ENCODE data around the gene TRAPPC2.
"Not testable (repeated sequence)": the region's sequence is repeated elsewhere in the genome, so short reads cannot be mapped to it uniquely, and the experiment has no call there.

Gene TRAPPC2

DNA sequence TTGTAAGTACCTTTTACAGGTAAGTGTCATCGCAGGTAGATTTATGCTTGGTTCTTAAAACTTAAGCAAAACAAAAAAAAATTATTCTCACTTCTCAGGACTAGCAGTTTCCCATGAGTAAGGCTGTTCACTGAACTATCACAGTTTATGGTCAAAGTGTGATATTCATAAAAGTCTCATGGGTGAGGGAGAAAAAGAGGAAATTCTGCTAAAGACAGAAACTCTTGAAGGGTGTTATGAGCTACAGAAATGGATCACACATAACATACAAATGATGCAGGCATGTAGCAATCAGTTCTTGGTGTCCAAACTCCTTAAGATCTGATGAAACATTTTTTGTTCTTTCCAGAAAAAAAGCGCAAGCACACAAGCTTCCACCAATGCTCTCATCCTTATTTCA is 37.0 kb downstream of the TRAPPC2 start:
- no peak for DNase-seq

DNA sequence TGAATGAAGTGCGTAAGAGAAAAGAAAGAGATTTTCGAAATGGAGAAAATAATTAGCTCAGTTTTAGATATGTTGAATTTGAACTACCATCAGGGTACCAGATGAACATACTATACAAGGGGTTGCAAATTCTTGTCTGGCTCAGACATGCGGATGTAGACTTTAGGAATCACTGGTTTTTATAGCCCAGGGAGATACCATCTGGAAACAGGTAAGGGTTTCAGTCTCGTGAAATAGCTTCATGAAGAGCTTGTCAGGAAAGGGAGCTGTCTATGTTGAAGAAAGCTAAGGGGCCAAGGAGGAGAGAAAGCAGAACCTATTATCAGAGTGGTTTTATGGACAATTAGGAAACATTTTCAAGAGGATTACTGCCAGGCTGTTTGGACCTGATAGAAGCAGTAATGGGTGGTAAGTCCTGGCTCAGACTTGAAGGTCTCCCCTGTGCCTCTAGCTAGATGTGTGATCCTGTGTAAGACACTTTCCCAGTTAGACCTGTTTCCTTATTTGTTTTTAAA is 38.8 kb downstream of the TRAPPC2 start:
- no peak for DNase-seq

DNA sequence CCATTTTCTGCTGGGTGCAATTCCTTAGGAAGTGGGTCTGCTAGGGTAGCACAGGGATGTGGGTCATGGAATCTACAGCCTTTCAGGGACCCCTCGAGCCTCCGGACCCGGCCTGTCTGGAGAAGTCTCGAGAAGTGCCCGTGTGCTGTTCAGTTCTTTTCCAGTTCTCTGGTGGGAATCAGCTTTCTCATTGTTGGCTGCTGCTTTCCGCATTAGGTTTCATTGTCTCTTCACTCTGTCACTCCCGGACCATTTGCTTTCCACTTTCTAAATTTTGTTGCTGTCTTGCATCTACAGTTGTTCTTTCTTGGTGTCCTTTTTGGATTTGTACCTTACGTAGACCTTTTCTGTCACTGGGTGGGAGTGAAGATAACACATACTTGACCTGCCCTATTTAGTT is 39.4 kb downstream of the TRAPPC2 start:
- no peak for DNase-seq

DNA sequence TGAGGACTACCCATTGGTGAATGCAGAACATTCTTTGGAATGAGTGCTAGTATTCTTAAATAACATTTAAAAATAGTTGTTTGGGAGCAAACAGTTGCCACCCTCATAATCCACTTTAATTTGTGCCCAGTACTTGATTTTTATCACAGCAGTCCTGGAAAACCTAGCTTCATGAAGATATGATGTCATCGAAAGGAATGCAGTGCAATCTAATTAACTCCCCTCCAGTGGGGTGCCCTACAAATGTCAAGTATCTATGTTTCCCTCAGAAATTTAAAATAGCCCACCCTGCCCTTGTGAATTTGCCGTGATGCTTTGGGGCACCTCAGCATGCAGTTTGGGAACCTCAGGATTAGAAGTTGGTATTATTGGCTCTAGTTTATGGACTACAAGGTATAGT is 40.1 kb downstream of the TRAPPC2 start:
- DNase-seq: no peak

DNA sequence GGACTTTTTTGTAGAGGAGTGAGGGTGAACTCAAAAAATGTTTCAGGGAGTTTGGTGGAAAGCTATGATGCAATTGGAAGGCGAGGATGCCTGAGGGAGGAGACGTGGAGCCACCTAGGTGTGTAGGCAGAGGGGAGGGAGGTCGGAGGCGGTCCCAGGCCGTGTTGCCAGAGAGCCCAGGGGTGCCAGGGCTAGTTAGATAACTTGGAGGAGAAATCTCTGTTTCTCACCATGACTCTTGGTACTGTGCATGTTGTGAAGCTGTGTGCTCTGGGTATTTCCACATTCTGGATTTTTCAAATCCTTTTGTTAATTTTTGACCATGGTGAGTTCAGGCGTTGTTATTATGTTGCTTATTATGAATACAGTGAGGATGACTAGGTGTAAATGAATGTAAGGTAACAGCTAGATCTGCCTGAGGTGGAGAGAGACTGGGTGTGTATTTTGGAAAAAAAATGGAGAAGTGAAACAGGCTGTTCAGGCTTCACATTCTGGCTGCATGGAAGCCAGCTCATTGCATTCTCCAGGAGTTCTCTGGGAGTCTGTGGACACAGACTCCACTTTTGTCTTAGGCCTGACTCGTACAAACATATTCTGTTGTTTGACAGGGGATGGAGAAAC is 41.0 kb downstream of the TRAPPC2 start:
- no peak for DNase-seq

DNA sequence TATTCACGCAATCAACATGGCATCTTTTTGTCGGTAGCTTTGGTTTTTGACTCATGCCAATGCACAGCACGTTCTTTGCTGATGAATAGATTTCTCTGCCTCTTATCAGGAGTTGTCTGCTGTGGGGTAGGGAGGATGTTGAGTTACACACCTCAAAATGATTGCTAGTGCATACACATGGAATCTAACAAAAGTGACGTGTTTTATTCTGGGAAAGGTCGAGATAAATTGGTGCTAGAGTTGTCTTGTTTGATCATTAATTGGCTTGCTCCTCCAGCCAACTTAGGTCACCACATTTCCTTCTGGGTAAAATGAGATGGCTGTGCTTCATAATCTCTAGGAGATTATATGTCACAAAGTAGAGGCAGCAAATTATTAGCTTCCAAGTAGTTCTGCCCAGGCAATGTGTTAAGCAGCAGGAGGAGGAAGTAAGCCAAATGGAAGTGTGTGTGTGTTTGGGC is 41.6 kb downstream of the TRAPPC2 start:
- DNase-seq: no peak

DNA sequence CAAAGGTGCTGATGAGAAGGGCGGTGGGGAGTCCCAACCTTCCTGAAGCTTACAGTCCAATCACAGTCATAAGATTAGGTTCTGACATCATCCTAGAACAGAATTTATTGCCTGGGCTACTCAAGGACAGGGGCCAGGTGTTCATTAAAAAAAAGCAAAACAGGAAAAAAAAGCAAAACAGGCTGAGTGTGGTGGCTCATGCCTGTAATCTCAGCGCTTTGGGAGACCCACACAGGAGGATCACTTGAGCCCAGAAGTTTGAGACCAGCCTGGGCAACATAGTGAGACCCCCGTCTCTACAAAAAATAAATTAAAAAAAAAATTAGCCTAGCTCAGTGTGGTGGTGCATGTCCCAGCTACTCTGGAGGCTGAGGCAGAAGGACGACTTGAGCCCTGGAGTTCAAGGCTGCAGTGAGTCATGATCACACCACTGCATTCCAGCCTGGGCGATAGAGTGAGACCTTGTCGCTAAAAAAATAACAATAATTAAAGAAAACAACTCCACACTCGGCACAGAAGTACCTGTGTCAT is 42.5 kb downstream of the TRAPPC2 start:
- no peak for DNase-seq

DNA sequence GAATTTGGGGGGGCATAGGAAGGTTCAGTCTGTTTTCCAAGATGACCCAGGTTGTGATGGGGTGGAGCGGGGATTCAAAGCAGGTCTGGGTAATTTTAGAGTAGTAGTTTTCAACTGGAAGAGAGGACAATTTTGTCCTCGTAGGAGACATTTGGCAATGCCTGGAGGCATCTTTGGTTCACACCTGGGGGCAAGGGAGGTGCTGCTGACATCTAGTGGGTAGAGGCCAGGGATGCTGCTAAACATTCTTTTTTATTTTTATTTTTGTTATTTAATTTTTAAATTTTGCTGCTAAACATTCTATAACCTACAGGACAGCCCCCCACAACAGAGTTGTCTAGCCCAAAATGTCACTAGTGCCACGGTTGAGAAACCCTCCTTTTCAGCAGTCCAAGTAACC is 43.6 kb downstream of the TRAPPC2 start:
- DNase-seq: no peak

DNA sequence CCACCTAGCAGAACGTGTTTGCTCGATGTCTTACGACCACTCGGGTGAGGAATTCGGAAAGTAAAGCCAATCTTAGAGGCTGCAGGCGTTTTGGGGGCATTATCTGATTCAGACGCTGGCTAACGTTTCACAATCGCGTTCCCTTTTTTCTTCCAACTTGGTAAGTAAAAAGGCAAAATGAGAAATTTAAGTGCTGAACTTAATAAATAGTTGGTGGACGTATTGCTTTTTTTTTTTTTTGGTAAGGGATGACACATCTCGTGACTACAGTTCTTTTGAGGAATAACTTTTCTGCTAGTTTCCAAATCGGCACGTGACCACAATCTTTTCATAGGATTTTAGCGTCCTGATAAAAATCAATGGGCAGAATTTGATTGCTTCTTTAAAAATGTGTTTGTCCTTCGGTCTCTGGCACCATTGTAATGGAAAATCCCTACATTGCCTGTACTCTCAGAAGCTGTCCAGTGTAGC is 44.6 kb downstream of the TRAPPC2 start:
- no peak for DNase-seq

DNA sequence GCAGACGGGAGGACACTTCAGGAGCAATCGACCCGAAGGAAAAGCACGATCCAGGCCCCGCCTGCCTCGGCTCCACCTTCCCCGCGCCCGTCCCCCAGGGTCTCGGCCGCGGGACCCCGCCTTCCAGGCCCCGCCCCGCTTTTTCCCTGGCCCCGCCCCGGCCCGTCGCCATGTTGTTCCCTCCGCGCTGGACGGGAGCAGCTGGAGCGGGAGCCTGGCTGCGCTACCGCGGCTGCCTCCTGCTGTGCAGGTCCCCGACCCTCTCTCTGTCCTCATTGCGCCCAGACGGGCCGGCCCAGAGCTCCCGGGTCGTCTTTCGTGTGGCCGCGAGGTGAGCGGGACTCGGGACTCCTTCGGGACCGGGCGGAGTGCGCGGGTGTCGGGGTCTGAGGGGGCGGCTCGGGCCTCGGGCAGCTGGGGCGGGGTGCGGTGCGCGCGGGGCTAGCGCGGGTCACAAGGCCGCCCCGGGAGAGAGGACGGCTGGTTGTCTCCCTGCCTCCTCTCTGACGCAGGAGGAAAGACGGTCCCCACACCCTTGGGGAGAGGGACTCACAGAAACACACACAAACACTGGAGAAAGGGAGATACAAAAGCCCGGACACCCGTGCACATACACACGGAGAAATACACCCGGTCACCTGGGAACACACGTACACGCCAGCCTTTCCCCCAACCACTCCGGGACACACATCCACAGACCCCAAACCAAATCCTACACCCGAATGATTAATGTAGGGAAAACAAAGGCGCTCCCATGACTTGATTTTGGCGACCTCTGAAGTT is 45.3 kb downstream of the TRAPPC2 start, which contains the start of gene RAB9A:
Gene RAB9A (plus strand): TSS at position 171 of the 783 bp plus-strand sequence. CDS start 19,619 bp downstream, outside the sequence.
- peak; percentile 28 to 72 for DNase-seq

DNA sequence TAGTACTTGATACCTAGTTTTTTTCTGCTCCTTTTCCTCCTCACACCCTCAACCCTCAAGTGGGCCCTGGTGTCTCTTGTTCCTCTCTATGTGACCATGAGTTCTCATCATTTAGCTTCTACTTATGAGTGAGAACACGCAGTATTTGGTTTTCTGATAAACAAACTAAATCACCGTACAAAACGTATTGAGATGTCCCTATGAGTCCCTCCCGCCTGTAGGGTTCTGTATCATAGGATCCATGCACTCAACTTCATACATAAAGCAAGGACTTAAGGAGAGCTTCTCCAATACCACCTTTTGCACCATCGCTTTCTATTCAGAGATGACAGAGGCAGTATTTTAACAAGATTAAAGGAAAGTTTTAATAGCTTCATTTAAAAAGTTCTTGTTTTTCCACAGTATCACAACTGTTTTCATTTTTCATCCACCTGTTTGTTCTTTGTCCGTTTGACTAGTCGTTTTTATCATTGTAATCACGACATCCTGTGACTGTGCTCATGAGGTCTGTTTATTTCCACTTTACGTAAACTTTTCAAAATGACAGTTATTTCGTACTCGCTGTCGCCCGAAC is 45.9 kb downstream of the TRAPPC2 start:
- DNase-seq: no peak

DNA sequence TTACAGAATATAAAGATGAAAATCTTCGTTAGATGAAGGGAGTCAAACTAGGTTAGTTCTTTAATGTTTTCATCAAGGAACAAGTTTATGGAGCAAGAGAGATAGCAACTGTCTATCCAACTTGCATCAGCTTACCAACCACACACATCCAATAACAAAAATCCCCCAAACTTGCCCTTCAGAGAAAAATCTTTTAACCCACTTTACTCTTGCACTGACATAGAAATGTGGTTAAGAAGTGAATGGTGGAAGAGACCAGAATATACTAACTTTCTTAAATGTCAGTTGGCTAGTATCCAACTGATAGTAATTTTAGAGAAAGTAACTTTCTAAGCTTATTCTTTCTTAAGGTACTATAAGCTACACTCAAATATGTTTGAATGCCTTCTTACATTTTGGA is 47.2 kb downstream of the TRAPPC2 start:
- DNase-seq: no peak

DNA sequence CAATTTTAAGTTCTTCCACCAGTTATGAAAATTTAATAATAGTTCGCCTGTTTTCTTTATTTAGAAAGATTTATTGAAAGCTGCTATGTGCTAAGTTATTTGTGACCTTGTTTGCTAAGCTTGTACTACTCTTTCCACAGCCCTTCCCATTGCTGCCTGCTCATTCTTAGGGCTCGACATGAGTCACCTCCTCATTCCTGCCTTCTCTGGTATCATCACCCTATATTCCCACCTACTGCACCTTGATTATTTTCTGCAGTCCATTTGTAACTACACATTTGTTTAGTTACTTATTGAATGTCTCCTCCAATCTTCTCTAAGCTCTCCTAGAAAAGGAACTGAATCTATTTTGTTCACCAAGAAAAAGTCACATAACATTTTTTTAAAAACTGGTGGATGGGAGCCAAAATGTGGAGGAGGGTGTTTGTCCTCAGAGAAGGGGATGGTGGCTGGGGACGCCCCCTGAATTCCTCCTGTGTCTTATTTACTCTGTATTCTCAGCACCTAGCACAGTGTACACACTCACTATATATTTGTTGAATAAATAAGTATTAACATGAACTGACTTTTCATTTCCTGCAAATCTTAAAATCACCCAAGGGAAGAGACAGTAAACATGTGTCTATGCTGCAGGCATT is 49.2 kb downstream of the TRAPPC2 start:
- no peak for DNase-seq

DNA sequence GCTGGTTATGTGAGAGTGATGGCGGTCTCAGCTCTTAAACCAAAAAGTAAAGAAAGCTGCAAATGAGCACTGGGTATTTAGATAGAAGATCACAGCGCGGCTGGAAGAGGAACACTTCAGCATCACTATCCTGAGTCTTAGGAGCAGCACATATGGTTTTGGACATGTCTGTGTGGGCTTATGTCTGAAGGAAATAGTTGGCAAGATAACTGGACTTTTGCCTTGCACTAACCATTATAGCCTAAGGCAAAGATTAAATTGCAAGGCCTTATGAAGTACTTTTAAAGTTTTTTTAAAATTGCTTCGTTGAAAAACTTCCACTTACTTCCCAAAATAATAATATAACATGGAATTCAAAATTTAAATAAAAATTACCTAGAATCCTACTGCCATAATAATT is 50.1 kb downstream of the TRAPPC2 start:
- DNase-seq: no peak

DNA sequence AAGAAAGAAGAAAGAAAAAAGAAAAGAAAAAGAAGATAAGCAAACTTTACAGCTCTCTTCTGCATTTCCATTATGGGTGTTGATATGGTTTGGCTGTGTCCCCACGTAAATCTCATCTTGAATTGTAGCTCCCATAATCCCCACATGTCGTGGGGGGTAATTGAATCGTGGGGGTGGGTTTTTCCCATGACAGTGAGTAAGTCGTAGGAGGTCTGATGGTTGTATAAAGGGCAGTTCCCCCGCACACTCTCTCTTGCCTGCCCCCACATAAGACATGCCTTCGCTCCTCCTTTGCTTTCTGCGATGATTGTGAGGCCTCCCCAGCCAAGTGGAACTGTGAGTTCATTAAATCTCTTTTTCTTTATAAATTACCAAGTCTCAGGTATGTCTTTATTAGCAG is 52.8 kb downstream of the TRAPPC2 start:
- DNase-seq: no peak

DNA sequence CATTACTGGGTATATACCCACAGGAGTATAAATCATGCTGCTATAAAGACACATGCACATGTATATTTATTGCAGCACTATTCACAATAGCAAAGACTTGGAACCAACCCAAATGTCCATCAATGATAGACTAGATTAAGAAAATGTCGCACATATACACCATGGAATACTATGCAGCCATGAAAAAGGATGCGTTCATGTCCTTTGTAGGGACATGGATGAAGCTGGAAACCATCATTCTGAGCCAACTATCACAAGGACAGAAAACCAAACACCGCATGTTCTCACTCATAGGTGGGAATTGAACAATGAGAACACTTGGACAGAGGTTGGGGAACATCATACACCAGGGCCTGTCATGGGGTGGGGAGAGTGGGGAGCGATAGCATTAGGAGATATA is 54.7 kb downstream of the TRAPPC2 start:
- not testable (repeated sequence) for DNase-seq

DNA sequence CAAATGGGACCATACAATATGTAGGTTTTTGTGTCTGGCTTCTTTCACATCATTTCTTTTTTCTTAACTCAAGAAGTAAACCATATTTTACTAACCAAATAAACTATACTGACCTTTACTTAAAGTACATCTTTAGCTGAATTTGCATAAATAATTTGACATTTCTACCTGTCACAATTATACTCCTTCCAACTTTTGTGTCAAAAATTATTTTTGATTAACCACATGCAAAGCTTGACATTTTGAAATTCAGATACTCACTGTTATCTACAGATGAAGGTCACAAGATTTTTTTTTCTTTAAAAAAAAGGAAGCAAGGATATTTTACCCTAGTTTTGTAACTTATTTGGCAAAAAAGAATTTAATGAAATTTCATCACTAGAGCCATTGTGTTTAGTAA is 57.5 kb downstream of the TRAPPC2 start:
- no peak for DNase-seq

DNA sequence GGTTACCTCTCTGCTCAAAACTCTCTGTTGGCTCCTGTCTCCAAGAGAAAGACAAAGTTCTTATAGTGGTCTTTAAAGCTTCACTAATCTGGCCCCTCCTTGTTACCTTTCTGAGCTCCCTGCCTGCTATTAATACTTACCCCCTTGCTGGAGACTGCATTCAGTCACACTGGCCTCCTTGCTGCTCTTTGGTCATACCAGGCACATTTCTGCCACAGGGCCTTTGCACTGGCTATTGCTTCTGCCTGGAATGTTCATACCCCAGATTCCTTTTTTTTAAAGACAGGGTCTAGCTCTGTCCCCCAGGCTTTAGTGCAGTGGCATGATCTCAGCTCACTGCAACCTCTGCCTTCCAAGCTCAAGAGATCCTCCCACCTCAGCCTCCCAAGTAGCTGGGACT is 61.4 kb downstream of the TRAPPC2 start:
- DNase-seq: no peak

DNA sequence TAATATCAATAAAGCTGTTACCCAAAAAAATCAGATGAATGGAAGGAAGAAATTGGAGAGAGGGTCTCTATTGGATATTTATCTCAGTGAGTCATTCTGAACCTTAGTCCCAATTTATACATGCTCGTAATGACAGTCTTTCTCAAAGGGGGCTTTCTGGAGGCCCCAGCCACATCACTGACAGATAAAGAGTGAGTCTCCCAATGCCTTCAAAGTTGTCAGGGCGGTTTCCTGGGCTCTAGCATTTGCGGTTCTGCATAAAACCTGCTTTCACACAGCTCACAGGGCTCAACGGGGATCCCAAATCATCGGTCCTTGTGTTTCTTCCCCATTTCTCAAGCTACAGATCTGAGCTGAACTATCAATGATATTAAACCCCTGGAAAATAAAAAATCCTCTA is 64.2 kb downstream of the TRAPPC2 start:
- DNase-seq: no peak

DNA sequence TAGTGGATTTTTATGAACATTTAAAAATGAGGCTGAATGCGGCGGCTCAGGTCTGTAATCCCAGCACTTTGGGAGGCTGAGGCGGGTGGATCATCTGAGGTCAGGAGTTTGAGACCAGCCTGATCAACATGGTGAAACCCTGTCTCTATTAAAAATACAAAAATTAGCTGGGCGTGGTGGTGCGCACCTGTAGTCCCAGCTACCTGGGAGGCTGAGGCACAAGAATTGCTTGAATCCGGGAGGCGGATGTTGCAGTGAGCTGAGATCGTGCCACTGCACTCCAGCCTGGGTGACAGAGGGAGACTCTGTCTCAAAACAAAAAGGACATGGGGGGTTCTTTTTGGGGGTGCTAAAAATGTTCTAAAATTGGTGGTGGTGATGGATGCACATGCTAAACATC is 64.7 kb downstream of the TRAPPC2 start:
- not testable (repeated sequence) for DNase-seq

DNA sequence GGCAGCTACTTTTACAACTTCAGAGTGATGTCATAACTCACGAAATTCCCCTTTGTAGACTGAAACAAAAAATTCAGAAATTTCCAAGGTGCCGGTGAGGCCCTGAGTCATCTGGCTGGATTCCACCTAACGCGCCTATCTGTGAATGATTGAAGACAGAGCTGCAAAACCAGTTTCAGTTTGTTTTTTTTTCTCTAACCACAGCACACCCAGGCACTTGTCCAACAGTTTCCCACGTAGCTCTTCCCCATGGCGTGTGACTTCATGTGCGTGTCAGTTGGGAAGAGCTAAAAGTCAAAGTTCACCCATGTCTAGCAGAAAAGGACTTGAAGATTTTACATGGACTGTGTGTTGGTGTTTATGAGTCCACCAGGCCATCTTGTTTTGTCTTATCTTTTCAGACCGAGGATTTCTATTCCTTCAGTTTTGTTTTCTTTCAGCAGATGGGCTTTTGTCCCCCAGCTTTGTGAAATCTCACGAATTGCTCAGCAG is 65.1 kb downstream of the TRAPPC2 start:
- no peak for DNase-seq

DNA sequence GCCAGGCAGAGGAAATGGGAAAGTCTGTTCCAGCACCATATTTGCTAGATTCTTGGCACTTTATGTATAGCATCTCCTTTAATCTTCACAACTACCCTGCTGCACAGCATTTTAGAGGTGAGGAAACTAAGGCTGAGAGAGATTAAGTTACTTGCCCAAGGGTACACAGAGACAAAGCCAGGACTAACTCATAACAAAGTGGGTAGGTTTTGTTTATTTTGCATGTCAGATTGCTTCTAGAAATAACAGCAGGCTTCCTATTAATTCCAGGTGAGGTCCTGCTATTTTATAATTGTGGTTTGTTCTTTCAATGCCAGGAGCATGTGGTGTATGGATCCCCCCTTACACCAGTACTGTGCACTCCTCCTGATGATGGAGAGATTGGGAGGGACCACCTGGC is 66.5 kb downstream of the TRAPPC2 start:
- DNase-seq: no peak

DNA sequence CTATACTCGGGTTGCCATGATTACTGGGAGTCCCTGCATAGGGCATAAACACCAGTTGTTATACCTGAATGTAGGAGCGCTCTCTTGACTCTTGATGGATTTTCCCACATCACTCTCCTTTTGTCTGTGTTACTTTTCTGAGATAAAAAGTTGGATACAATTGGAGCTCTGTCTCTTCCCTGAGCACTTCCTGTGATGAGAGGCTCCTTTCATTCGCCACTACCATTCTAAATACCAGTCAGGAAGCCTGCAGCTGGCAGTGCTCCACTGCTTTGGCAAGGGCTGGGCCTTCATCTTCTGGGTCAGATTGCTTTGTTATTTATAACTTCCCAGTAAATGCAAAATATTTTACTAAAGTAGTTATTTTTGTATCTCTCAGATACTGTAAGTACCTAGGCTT is 67.6 kb downstream of the TRAPPC2 start:
- no peak for DNase-seq
